NCI-H345 treated with DMSO at 0.1 percent for 48 hours (cell line): ENCODE data around the gene ZNF385D.

Source experiments
- DNase-seq: peaks from one replicate; lab custom pipeline; 2025; ENCODE audit not compliant: unreplicated experiment; lab: John Stamatoyannopoulos, UW

ZNF385D gene

GRCh38 chr3:21682206-21682605 is 68.8 kb downstream of the ZNF385D start:
- no peak for DNase-seq

GRCh38 chr3:21673393-21673792 is 77.6 kb downstream of the ZNF385D start:
- no peak for DNase-seq

- no peak for DNase-seq
Observed at GRCh38 chr3:21672303-21672702, 78.7 kb downstream of the ZNF385D start.

- no peak for DNase-seq
Observed at GRCh38 chr3:21670386-21670785, 80.6 kb downstream of the ZNF385D start.

GRCh38 chr3:21668012-21668411 is 83.0 kb downstream of the ZNF385D start:
- no peak for DNase-seq

- DNase-seq, result no peak
Observed at GRCh38 chr3:21665444-21666100, 85.4 kb downstream of the ZNF385D start.

GRCh38 chr3:21664996-21665395 is 86.0 kb downstream of the ZNF385D start:
- DNase-seq, result no peak

GRCh38 chr3:21662403-21662802 is 88.6 kb downstream of the ZNF385D start:
- no peak for DNase-seq

GRCh38 chr3:21654662-21655061 is 96.3 kb downstream of the ZNF385D start:
- no peak for DNase-seq

- no peak for DNase-seq
Observed at GRCh38 chr3:21654241-21654640, 96.8 kb downstream of the ZNF385D start.

- no peak for DNase-seq
Observed at GRCh38 chr3:21649519-21649918, 101.5 kb downstream of the ZNF385D start.

- no peak for DNase-seq
Observed at GRCh38 chr3:21647961-21648360, 103.0 kb downstream of the ZNF385D start.

GRCh38 chr3:21645121-21645897 is 105.7 kb downstream of the ZNF385D start:
- no peak for DNase-seq

GRCh38 chr3:21644268-21644667 is 106.7 kb downstream of the ZNF385D start:
- DNase-seq, result no peak

GRCh38 chr3:21643752-21644151 is 107.3 kb downstream of the ZNF385D start:
- no peak for DNase-seq

- no peak for DNase-seq
Observed at GRCh38 chr3:21642433-21642832, 108.6 kb downstream of the ZNF385D start.

- DNase-seq, result no peak
Observed at GRCh38 chr3:21641959-21642358, 109.1 kb downstream of the ZNF385D start.

- no peak for DNase-seq
Observed at GRCh38 chr3:21638488-21638887, 112.5 kb downstream of the ZNF385D start.

GRCh38 chr3:21634112-21634511 is 116.9 kb downstream of the ZNF385D start:
- DNase-seq, result no peak

- DNase-seq, result no peak
Observed at GRCh38 chr3:21624524-21624923, 126.5 kb downstream of the ZNF385D start.

GRCh38 chr3:21621181-21621651 is 129.8 kb downstream of the ZNF385D start:
- DNase-seq, result no peak

GRCh38 chr3:21620511-21621155 is 130.4 kb downstream of the ZNF385D start:
- no peak for DNase-seq
